K562 (cell line): Measurements from ENCODE around the gene GLE1. TPM values are rescaled to one million over a fixed set of nuclear protein-coding genes. Genes with fewer than 3 reads are reported as not detected.

Source experiments
- CCNT2 ChIP-seq: IDR thresholded peaks from 2 replicates; pipeline ENCODE4 v1.6.1; 2011; ENCODE audit warnings: borderline replicate concordance, low read depth, mild to moderate bottlenecking, moderate library complexity, mixed read lengths, low read length; ENCODE audit not compliant: insufficient read length; ENCODE audit errors: extremely low read depth
- CXXC5 ChIP-seq: fragments of 250-450 bp; sonication (Bioruptor Pico); IDR thresholded peaks from 2 replicates; pipeline ENCODE4 v1.8.0; 2022; ENCODE audit warnings: inconsistent platforms, mild to moderate bottlenecking, moderate library complexity
- FOXP1 ChIP-seq: sonication (generic); formaldehyde crosslinking; IDR thresholded peaks from 2 replicates; pipeline ENCODE4 v1.8.0; 2022; ENCODE audit warnings: mild to moderate bottlenecking, missing genetic modification reagents
- GATAD2B ChIP-seq: fragments of 450-650 bp; IDR thresholded peaks from 2 replicates; pipeline ENCODE4 v1.6.1; 2017; ENCODE audit warnings: mild to moderate bottlenecking, borderline replicate concordance
- KDM4B ChIP-seq, 2 experiments: fragments of 450-650 bp in 1 of 2; sonication (generic) in 1 of 2; IDR thresholded peaks; 2 replicates each; pipeline ENCODE4 v1.6.1; 2016 to 2017; ENCODE audit warnings: borderline replicate concordance in 2 of 2, antibody characterized with exemption in 1 of 2, low read depth in 1 of 2, mild to moderate bottlenecking in 1 of 2
- PKNOX1 ChIP-seq: fragments of 450-650 bp; IDR thresholded peaks from 2 replicates; pipeline ENCODE4 v1.6.1; 2016
- POLR2AphosphoS5 ChIP-seq: IDR thresholded peaks from 2 replicates; pipeline ENCODE4 v1.6.1; 2011; ENCODE audit warnings: mild to moderate bottlenecking, low read depth, low read length, moderate library complexity; ENCODE audit not compliant: control insufficient read depth, insufficient read depth
- RAD51 ChIP-seq: fragments of 450-650 bp; IDR thresholded peaks from 2 replicates; pipeline ENCODE4 v1.7.1; 2016; ENCODE audit warnings: low read depth, mild to moderate bottlenecking, borderline replicate concordance
- ZBTB49 ChIP-seq: sonication (generic); formaldehyde crosslinking; IDR thresholded peaks from 2 replicates; pipeline ENCODE4 v1.8.0; 2022; ENCODE audit warnings: missing genetic modification reagents, mild to moderate bottlenecking, borderline replicate concordance
- ZNF140 ChIP-seq: fragments of 250-450 bp; sonication (Bioruptor Pico); IDR thresholded peaks from 2 replicates; pipeline ENCODE4 v1.8.0; 2021; ENCODE audit warnings: moderate library complexity, mild to moderate bottlenecking, inconsistent platforms
- ZNF778 ChIP-seq: fragments of 450-650 bp; formaldehyde crosslinking; IDR thresholded peaks from 2 replicates; pipeline ENCODE4 v1.4.0; 2020; ENCODE audit warnings: mild to moderate bottlenecking, moderate library complexity
- polyA plus RNA-seq, 8 experiments: library from polyadenylated mRNA; depleted of rRNA in 4 of 8; stranded (reverse) in 5 of 8; unstranded in 3 of 8; fragments of >200 nt; fragmentation: Nextera tagmentation in 2 of 8; fragmentation: Illumina TruSeq in 1 of 8; extraction: Ambion mirVana in 2 of 8; extraction: Trizol in 1 of 8; gene quantifications; 2 replicates each; pipeline versions ENCODE4 v1.2.1 to v1.2.3, GENCODE V29; 2011 to 2014; ENCODE audit warnings: inconsistent platforms in 1 of 8, missing spikeins in 1 of 8
- total RNA-seq, 7 experiments: library from RNA; depleted of rRNA in 6 of 7; stranded (reverse); fragments of >200 nt in 6 of 7; fragmentation: Illumina TruSeq in 2 of 7; extraction: Trizol in 2 of 7; gene quantifications; 2 replicates each; pipeline versions ENCODE4 v1.2.1 to v1.2.3, GENCODE V29; 2011 to 2021; ENCODE audit warnings: low replicate concordance in 1 of 7
- TF ChIP-seq, protein P1 (sequence below): fragments of 450-650 bp; IDR thresholded peaks from 2 replicates; pipeline ENCODE4 v1.6.1; 2018; ENCODE audit warnings: mild to moderate bottlenecking, low read depth; ENCODE audit not compliant: partially characterized antibody
- TF ChIP-seq, protein P2 (sequence below), 2 experiments: fragments of 450-650 bp; IDR thresholded peaks; 2 replicates each; pipeline ENCODE4 v1.6.1; 2016; ENCODE audit warnings: mild to moderate bottlenecking in 2 of 2, borderline replicate concordance in 1 of 2, low read depth in 1 of 2, moderate library complexity in 1 of 2

GLE1 gene
- total and polyA plus RNA-seq, 9 of the 15 experiments (the other 6 are each of a cell fraction or from before 2014, with no cell fraction given): 15.9 to 44.8 (median 37.6) TPM

- TF ChIP-seq KDM4B (IDR thresholded peaks at IDR 0.05; ENCODE audit: borderline replicate concordance in 2 of 2, low read depth in 1 of 2) (peak in 1 of 2 experiments; percentile 77; a peak in 1 of 4 replicates), PKNOX1 (no peak), ZNF140 (CRISPR knock-in tag) (no peak), CCNT2 (no peak), ZNF778 (CRISPR knock-in tag) (no peak), RAD51 (no peak), POLR2AphosphoS5 (peak; percentile 56), ZBTB49 (CRISPR knock-in tag) (no peak), FOXP1 (CRISPR knock-in tag) (no peak), CXXC5 (CRISPR knock-in tag) (peak; percentile 83), GATAD2B (peak; percentile 85)
- TF ChIP-seq, protein P1, sequence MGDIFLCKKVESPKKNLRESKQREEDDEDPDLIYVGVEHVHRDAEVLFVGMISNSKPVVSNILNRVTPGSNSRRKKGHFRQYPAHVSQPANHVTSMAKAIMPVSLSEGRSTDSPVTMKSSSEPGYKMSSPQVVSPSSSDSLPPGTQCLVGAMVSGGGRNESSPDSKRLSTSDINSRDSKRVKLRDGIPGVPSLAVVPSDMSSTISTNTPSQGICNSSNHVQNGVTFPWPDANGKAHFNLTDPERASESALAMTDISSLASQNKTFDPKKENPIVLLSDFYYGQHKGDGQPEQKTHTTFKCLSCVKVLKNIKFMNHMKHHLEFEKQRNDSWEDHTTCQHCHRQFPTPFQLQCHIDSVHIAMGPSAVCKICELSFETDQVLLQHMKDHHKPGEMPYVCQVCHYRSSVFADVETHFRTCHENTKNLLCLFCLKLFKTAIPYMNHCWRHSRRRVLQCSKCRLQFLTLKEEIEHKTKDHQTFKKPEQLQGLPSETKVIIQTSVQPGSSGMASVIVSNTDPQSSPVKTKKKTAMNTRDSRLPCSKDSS: no peak
- TF ChIP-seq, protein P2, sequence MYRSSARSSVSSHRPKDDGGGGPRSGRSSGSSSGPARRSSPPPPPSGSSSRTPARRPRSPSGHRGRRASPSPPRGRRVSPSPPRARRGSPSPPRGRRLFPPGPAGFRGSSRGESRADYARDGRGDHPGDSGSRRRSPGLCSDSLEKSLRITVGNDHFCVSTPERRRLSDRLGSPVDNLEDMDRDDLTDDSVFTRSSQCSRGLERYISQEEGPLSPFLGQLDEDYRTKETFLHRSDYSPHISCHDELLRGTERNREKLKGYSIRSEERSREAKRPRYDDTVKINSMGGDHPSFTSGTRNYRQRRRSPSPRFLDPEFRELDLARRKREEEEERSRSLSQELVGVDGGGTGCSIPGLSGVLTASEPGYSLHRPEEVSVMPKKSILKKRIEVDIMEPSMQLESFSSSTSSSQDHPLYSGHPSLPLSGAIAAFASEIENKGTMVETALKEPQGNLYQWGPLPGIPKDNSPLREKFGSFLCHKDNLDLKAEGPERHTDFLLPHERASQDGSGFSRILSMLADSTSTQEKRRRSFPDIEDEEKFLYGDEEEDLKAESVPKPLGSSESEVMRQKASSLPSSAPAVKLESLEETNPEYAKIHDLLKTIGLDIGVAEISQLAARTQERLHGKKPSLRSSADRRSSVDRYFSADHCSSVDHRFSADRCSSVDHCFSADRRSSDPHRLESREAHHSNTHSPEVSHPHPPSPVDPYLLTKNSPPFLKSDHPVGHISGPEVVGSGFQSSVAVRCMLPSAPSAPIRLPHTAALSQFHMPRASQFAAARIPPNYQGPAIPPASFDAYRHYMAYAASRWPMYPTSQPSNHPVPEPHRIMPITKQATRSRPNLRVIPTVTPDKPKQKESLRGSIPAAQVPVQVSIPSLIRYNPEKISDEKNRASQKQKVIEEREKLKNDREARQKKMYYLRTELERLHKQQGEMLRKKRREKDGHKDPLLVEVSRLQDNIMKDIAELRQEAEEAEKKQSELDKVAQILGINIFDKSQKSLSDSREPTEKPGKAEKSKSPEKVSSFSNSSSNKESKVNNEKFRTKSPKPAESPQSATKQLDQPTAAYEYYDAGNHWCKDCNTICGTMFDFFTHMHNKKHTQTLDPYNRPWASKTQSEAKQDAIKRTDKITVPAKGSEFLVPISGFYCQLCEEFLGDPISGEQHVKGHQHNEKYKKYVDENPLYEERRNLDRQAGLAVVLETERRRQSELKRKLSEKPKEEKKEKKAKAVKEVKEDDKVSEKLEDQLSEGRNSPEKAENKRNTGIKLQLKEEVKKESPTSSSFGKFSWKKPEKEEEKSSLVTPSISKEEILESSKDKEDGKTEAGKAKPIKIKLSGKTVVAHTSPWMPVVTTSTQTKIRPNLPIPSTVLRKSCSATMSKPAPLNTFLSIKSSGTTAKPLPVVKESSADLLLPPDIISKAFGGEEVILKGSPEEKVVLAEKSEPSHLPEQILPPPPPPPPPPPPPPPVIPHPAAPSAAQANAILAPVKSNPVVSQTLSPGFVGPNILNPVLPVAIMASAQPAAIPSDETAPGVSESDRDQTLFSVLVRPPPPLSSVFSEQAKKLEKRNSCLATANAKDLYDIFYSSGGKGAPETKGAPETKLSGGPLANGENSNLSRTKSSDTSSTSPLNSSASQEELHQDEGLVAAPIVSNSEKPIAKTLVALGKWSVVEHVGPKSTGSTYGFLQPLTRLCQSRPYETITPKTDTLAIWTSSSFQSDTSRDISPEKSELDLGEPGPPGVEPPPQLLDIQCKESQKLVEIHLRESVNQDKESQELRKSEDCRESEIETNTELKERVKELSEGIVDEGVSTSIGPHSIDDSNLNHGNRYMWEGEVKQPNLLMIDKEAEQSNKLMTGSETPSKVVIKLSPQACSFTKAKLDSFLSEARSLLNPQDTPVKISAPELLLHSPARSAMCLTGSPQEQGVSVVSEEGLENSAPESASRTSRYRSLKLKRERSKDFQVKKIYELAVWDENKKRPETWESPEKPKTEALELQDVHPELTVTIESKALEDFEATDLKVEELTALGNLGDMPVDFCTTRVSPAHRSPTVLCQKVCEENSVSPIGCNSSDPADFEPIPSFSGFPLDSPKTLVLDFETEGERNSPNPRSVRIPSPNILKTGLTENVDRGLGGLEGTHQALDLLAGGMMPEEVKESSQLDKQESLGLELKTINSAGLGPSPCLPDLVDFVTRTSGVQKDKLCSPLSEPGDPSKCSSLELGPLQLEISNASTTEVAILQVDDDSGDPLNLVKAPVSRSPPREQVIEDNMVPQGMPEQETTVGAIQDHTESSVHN (IDR thresholded peaks at IDR 0.05; ENCODE audit: borderline replicate concordance in 1 of 2, low read depth in 1 of 2): no peak
Measured at GRCh38 chr9:128552153-128552743, 47.7 kb downstream of the GLE1 start, which contains the start of gene SPTAN1 (continued).
